Activated T-cell treated with anti-CD3 and anti-CD28 coated beads, Interleukin-2, amount 50 U/mL, for 48 hours (primary cell): ENCODE data around the gene RAP2A.

Experiments
- DNase-seq, 2 experiments: peaks; one replicate each; pipeline ENCODE4 v3.0.0-alpha.2; 2020

Gene RAP2A

GRCh38 chr13:97423300-97424045 is 10.5 kb upstream of the RAP2A start:
- no peak for DNase-seq

GRCh38 chr13:97425590-97425989 is 8.4 kb upstream of the RAP2A start:
- DNase-seq = no peak

- no peak for DNase-seq
Measured at GRCh38 chr13:97426695-97427094, 7.3 kb upstream of the RAP2A start.

- no peak for DNase-seq
Measured at GRCh38 chr13:97429681-97430081, 4.3 kb upstream of the RAP2A start.

- DNase-seq = no peak
Measured at GRCh38 chr13:97430296-97430695, 3.7 kb upstream of the RAP2A start.

GRCh38 chr13:97431171-97431764 is 2.7 kb upstream of the RAP2A start:
- DNase-seq = no peak

- DNase-seq = no peak
Measured at GRCh38 chr13:97432232-97432916, 1.6 kb upstream of the RAP2A start.

GRCh38 chr13:97432917-97433726 is 847 bp upstream of the RAP2A start:
- peak; percentile 100 for DNase-seq

- peak; percentile 56 to 66 for DNase-seq
Measured at GRCh38 chr13:97434397-97435201, 630 bp downstream of the RAP2A start.

GRCh38 chr13:97435323-97435722 is 1.4 kb downstream of the RAP2A start:
- DNase-seq = no peak

- DNase-seq = no peak
Measured at GRCh38 chr13:97435794-97436193, 1.8 kb downstream of the RAP2A start.

- no peak for DNase-seq
Measured at GRCh38 chr13:97436845-97437244, 2.9 kb downstream of the RAP2A start.

- no peak for DNase-seq
Measured at GRCh38 chr13:97437729-97438128, 3.8 kb downstream of the RAP2A start.

GRCh38 chr13:97438856-97439595 is 5.1 kb downstream of the RAP2A start:
- DNase-seq = no peak

GRCh38 chr13:97440598-97441170 is 6.7 kb downstream of the RAP2A start:
- DNase-seq = no peak

- no peak for DNase-seq
Measured at GRCh38 chr13:97441368-97441767, 7.4 kb downstream of the RAP2A start.

- DNase-seq = no peak
Measured at GRCh38 chr13:97445522-97446187, 11.7 kb downstream of the RAP2A start.

- no peak for DNase-seq
Measured at GRCh38 chr13:97446448-97446847, 12.5 kb downstream of the RAP2A start.

- DNase-seq = no peak
Measured at GRCh38 chr13:97448503-97449251, 14.7 kb downstream of the RAP2A start.

GRCh38 chr13:97454699-97455098 is 20.7 kb downstream of the RAP2A start:
- DNase-seq = no peak
